Retinal pigment epithelial cell (primary cell): ENCODE data around the gene SUCNR1.
"Not testable (repeated sequence)": the region's sequence is repeated elsewhere in the genome, so short reads cannot be mapped to it uniquely, and the experiment has no call there.

ENCODE experiments used
- DNase-seq: peaks from one replicate; pipeline ENCODE4 v3.0.0-alpha.2; 2010; ENCODE audit warnings: low read depth
- H3K4me3 ChIP-seq: 2 replicates; pipeline ENCODE4 v1.5.1; 2011; ENCODE audit warnings: mild to moderate bottlenecking, low read length, control low read depth, moderate library complexity
- TF ChIP-seq, protein P1 (sequence below): conservative IDR thresholded peaks from 2 replicates; pipeline ENCODE4 v1.5.1; 2011; ENCODE audit warnings: low read depth, low read length, control low read depth, inconsistent platforms

SUCNR1 gene

GRCh38 chr3:151843275-151843674 lies 30.2 kb upstream of the SUCNR1 start:
- no peak overlapping the region for H3K4me3 ChIP-seq
- no peak for DNase-seq
- TF ChIP-seq, protein P1, sequence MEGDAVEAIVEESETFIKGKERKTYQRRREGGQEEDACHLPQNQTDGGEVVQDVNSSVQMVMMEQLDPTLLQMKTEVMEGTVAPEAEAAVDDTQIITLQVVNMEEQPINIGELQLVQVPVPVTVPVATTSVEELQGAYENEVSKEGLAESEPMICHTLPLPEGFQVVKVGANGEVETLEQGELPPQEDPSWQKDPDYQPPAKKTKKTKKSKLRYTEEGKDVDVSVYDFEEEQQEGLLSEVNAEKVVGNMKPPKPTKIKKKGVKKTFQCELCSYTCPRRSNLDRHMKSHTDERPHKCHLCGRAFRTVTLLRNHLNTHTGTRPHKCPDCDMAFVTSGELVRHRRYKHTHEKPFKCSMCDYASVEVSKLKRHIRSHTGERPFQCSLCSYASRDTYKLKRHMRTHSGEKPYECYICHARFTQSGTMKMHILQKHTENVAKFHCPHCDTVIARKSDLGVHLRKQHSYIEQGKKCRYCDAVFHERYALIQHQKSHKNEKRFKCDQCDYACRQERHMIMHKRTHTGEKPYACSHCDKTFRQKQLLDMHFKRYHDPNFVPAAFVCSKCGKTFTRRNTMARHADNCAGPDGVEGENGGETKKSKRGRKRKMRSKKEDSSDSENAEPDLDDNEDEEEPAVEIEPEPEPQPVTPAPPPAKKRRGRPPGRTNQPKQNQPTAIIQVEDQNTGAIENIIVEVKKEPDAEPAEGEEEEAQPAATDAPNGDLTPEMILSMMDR = no peak

- TF ChIP-seq, protein P1 = no peak
- no peak for DNase-seq
- H3K4me3 ChIP-seq = no peak overlapping the region
Observed at GRCh38 chr3:151845306-151845905, 28.0 kb upstream of the SUCNR1 start.

- not testable (repeated sequence) for DNase-seq, H3K4me3 ChIP-seq
Observed at GRCh38 chr3:151850065-151850464, 23.4 kb upstream of the SUCNR1 start.

GRCh38 chr3:151852074-151852811 lies 21.2 kb upstream of the SUCNR1 start:
- TF ChIP-seq, protein P1 = no peak
- no peak overlapping the region for H3K4me3 ChIP-seq
- DNase-seq = no peak

DNA sequence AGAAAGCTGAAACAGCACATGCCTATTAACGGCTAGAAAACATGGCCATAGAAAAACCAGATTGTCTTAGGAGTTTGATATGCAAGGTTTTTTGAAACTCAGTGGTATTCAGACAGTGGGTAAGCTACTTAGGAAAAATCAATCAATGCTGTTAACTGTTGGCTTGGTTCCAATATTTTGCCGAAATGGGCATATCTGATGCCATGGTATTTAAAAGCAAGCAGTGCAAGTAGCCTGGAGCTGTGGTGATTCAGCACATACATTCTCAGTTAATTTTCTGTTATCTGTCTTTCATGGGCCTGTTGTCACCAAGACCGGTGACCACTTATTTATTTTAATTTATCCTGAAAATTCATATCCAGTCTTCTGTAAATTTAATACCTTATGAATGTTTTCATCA lies 17.3 kb upstream of the SUCNR1 start:
- TF ChIP-seq, protein P1 = no peak
- H3K4me3 ChIP-seq = no peak overlapping the region
- no peak for DNase-seq

- TF ChIP-seq, protein P1 = no peak
- no peak overlapping the region for H3K4me3 ChIP-seq
- no peak for DNase-seq
Observed at GRCh38 chr3:151856641-151857040, 16.8 kb upstream of the SUCNR1 start.

DNA sequence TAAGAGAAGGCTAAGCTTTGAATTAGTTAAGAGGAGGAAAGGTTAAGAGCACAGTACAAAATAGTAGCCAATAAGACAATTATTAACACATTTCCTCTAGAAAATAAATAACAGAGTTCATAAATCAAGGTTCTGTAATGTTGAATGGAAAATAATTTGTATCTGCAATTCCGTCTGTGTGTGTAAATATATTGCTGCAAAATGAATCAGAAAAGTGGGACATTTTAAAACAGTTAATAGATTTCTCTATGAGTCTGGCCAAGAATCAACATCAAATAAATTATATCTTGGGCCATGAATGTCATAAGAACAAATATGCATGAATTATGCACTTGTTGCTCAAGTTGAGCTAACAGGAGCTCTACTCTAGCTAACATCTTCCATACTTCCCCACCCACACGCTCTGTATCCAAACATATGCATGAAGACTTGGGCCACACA lies 14.2 kb upstream of the SUCNR1 start:
- no peak for DNase-seq
- no peak overlapping the region for H3K4me3 ChIP-seq
- TF ChIP-seq, protein P1 = no peak
